Measurements from ENCODE around the gene PIGU.

PIGU gene

GRCh38 chr20:34532320-34532719 lies 144.6 kb downstream of the PIGU start:
- H3K36me3 ChIP-seq, result peaks cover 95 to 100% (median 97%) of the 10 kb centered on the region in 11 experiments
- no peak overlapping the region for H3K27ac ChIP-seq
- TF ChIP-seq Cebpa-rat (IDR thresholded peaks at IDR 0.05), result no peak

GRCh38 chr20:34531608-34532265 lies 145.2 kb downstream of the PIGU start:
- Histone ChIP-seq H3K4me2 (no peak overlapping the region), H3K27me3 (no peaks in the 10 kb centered on the region), H4K20me1 (peaks cover 0 to 94% (median 58%) of the 10 kb centered on the region in 11 experiments; a peak in 19 of 22 replicates), H3K4me3 (no peak overlapping the region), H3K36me3 (peaks cover 95 to 100% (median 97%) of the 10 kb centered on the region in 11 experiments), H3K27ac (no peak overlapping the region), H3K4me1 (peaks cover 0 to 8% (median 0%) of the 10 kb centered on the region in 10 experiments; a peak in 1 of 20 replicates), H3K9me3 (replicated peaks in 1 of 11) (no peaks in the 10 kb centered on the region), H3K9ac (no peak overlapping the region)
- TF ChIP-seq Cebpa-rat (IDR thresholded peaks at IDR 0.05), result no peak

More at GRCh38 chr20:34532320-34532719, 144.6 kb downstream of the PIGU start:
- Histone ChIP-seq H3K27me3 (no peaks in the 10 kb centered on the region), H3K9me3 (replicated peaks in 1 of 11) (no peaks in the 10 kb centered on the region), H4K20me1 (peaks cover 0 to 94% (median 58%) of the 10 kb centered on the region in 11 experiments; a peak in 19 of 22 replicates), H3K4me3 (no peak overlapping the region), H3K4me2 (no peak overlapping the region), H3K4me1 (peaks cover 0 to 8% (median 0%) of the 10 kb centered on the region in 10 experiments; a peak in 1 of 20 replicates), H3K9ac (no peak overlapping the region)

DNA sequence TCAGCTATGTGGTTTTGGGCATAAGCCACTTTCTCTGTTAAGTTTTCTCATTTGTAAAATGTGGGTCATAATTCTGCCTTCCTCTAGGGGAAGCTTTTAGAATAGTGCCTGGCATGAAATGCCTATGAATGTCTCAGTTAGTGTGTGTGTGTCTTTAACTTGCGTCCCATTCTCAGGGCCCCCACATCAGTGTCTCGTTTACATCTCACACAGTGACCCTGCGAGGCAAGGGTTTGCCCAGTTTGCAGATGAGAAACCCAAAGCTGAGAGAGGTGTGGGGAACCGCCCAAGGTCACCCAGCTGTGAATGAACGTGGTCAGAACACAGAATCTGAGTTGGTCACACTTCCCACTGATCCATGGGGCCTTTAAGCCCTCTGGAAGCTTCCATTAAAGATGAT lies 146.6 kb downstream of the PIGU start:
- Histone ChIP-seq H3K9me3 (replicated peaks in 1 of 11) (no peaks in the 10 kb centered on the region), H4K20me1 (peaks cover 6 to 97% (median 62%) of the 10 kb centered on the region in 11 experiments; a peak in 20 of 22 replicates), H3K27me3 (no peaks in the 10 kb centered on the region), H3K4me2 (no peak overlapping the region), H3K4me1 (peaks cover 0 to 10% (median 6%) of the 10 kb centered on the region in 10 experiments; a peak in 11 of 20 replicates), H3K4me3 (no peak overlapping the region), H3K9ac (no peak overlapping the region), H3K27ac (no peak overlapping the region), H3K36me3 (peaks cover 91 to 100% (median 97%) of the 10 kb centered on the region in 11 experiments)
- no peak for TF ChIP-seq Cebpa-rat (IDR thresholded peaks at IDR 0.05)

DNA sequence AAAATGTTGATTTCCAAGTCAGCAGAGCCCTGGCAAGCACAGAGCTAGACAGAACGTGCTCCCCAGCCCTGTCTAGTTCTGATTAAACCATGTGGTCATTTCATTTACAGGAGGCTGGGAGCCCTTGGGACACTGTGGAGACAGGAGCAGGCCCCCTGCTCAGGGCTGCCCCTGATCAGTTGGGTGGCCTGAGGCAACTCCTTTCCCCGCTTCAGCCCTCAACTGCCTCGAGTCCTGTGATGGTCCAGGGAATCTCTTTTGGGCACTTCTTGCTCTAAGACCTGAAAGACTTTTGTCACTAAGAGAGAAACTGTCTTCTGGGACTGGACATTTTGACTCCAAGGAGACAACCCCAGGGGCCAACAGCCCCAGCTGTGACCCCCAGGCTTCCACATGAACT lies 147.2 kb downstream of the PIGU start:
- peaks cover 0 to 16% (median 6%) of the 10 kb centered on the region in 10 experiments; a peak in 11 of 20 replicates for H3K4me1 ChIP-seq
- no peak overlapping the region for H3K27ac ChIP-seq
- no peak overlapping the region for H3K9ac ChIP-seq
- peaks cover 12 to 97% (median 64%) of the 10 kb centered on the region in 11 experiments; a peak in 21 of 22 replicates for H4K20me1 ChIP-seq
- no peak overlapping the region for H3K4me2 ChIP-seq
- H3K27me3 ChIP-seq, result no peaks in the 10 kb centered on the region
- H3K4me3 ChIP-seq, result no peak overlapping the region
- no peak for TF ChIP-seq Cebpa-rat (IDR thresholded peaks at IDR 0.05)
- H3K9me3 ChIP-seq (replicated peaks in 1 of 11), result no peaks in the 10 kb centered on the region
- H3K36me3 ChIP-seq, result peaks cover 88 to 100% (median 97%) of the 10 kb centered on the region in 11 experiments

DNA sequence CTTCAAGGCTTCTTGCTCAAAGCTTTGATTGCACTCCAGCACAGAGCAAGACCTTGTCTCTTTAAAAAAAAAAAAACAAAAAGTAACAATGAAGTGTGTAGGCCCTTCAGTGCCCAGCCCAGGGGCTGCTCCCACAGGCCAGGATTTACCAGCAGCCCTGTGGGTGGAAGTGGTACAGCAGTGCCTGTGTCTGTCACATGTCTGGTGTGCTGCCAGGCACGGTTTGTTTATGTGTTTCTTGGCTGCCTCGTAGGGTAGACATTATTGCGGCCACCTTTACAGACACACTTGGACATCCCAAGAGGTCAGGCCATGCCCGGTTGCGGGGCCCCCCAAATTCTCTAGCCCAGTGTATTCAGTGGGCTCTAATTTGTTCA lies 148.0 kb downstream of the PIGU start:
- H3K27me3 ChIP-seq, result no peaks in the 10 kb centered on the region
- no peak overlapping the region for H3K4me3 ChIP-seq
- H3K9ac ChIP-seq, result no peak overlapping the region
- H3K9me3 ChIP-seq (replicated peaks in 1 of 11), result no peaks in the 10 kb centered on the region
- H3K4me2 ChIP-seq, result no peak overlapping the region
- H3K27ac ChIP-seq, result no peak overlapping the region
- TF ChIP-seq Cebpa-rat (IDR thresholded peaks at IDR 0.05), result no peak
- H4K20me1 ChIP-seq, result peaks cover 21 to 97% (median 64%) of the 10 kb centered on the region in 11 experiments
- peaks cover 84 to 98% (median 95%) of the 10 kb centered on the region in 11 experiments for H3K36me3 ChIP-seq
- H3K4me1 ChIP-seq, result peaks cover 0 to 20% (median 6%) of the 10 kb centered on the region in 10 experiments; a peak in 11 of 20 replicates

- TF ChIP-seq Cebpa-rat (IDR thresholded peaks at IDR 0.05), result no peak
- Histone ChIP-seq H3K9me3 (replicated peaks in 1 of 11) (no peaks in the 10 kb centered on the region), H3K9ac (no peak overlapping the region), H3K27ac (no peak overlapping the region), H3K27me3 (no peaks in the 10 kb centered on the region), H3K4me1 (peaks cover 9 to 34% (median 11%) of the 10 kb centered on the region in 10 experiments; a peak in 19 of 20 replicates), H3K36me3 (peaks cover 66 to 95% (median 83%) of the 10 kb centered on the region in 11 experiments), H3K4me3 (no peak overlapping the region), H3K4me2 (no peak overlapping the region), H4K20me1 (peaks cover 40 to 97% (median 69%) of the 10 kb centered on the region in 11 experiments)
Measured at GRCh38 chr20:34527016-34527415, 149.9 kb downstream of the PIGU start.

- Histone ChIP-seq H3K9me3 (replicated peaks in 1 of 11) (no peaks in the 10 kb centered on the region), H3K27ac (peak overlapping the region in 3 of 11 experiments; percentile 28 to 48 (median 47); a peak in 3 of 22 replicates), H4K20me1 (peaks cover 45 to 97% (median 70%) of the 10 kb centered on the region in 11 experiments), H3K36me3 (peaks cover 66 to 95% (median 78%) of the 10 kb centered on the region in 11 experiments), H3K4me3 (no peak overlapping the region), H3K4me2 (peak overlapping the region in 1 of 11 experiments; percentile 36; a peak in 1 of 22 replicates), H3K27me3 (no peaks in the 10 kb centered on the region), H3K4me1 (peaks cover 9 to 40% (median 12%) of the 10 kb centered on the region in 10 experiments; a peak in 19 of 20 replicates), H3K9ac (peak overlapping the region in 2 of 11 experiments; percentile 28 to 42; a peak in 1 of 22 replicates)
- no peak for TF ChIP-seq Cebpa-rat (IDR thresholded peaks at IDR 0.05)
Measured at GRCh38 chr20:34526466-34526865, 150.4 kb downstream of the PIGU start.

- Histone ChIP-seq H3K4me2 (peak overlapping the region in 4 of 11 experiments; percentile 12 to 38 (median 32); a peak in 6 of 22 replicates), H4K20me1 (peaks cover 49 to 97% (median 71%) of the 10 kb centered on the region in 11 experiments), H3K27ac (peak overlapping the region in 4 of 11 experiments; percentile 26 to 48 (median 38); a peak in 5 of 22 replicates), H3K36me3 (peaks cover 62 to 95% (median 74%) of the 10 kb centered on the region in 11 experiments), H3K9ac (peak overlapping the region in 4 of 11 experiments; percentile 13 to 42 (median 28); a peak in 5 of 22 replicates), H3K9me3 (replicated peaks in 1 of 11) (no peaks in the 10 kb centered on the region), H3K27me3 (no peaks in the 10 kb centered on the region), H3K4me1 (peaks cover 9 to 41% (median 12%) of the 10 kb centered on the region in 10 experiments; a peak in 19 of 20 replicates), H3K4me3 (no peak overlapping the region)
- TF ChIP-seq Cebpa-rat (IDR thresholded peaks at IDR 0.05), result no peak
Measured at GRCh38 chr20:34525709-34526416, 151.0 kb downstream of the PIGU start.
